Measurements from ENCODE around the gene SFT2D1.

DNA sequence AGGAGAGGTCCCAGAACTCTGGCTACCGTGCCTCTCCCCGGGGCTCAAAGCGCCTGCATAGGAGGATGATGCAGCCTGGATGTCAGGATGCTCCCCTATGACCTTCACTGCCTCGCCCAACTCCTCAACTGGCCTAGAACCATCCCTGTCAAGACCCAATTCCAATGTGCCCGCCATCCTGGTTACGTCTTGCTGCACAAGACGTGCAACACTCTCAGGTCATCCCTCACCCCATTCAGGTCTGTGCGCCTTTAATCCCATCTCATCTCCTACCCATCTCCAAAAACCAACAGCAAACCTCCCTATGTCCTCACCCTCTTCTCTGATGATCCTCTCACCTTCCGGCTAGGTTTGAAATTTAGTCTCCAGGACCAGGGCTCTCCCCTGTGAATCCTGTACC lies 3.5 kb downstream of the SFT2D1 start:
- TF ChIP-seq, protein P1, sequence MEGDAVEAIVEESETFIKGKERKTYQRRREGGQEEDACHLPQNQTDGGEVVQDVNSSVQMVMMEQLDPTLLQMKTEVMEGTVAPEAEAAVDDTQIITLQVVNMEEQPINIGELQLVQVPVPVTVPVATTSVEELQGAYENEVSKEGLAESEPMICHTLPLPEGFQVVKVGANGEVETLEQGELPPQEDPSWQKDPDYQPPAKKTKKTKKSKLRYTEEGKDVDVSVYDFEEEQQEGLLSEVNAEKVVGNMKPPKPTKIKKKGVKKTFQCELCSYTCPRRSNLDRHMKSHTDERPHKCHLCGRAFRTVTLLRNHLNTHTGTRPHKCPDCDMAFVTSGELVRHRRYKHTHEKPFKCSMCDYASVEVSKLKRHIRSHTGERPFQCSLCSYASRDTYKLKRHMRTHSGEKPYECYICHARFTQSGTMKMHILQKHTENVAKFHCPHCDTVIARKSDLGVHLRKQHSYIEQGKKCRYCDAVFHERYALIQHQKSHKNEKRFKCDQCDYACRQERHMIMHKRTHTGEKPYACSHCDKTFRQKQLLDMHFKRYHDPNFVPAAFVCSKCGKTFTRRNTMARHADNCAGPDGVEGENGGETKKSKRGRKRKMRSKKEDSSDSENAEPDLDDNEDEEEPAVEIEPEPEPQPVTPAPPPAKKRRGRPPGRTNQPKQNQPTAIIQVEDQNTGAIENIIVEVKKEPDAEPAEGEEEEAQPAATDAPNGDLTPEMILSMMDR (IDR thresholded peaks at IDR 0.05), result no peak
- TF ChIP-seq POLR2A (IDR thresholded peaks at IDR 0.05) (no peak), POLR2AphosphoS5 (IDR thresholded peaks at IDR 0.05) (no peak), EP300 (IDR thresholded peaks at IDR 0.05) (no peak)

Measured in stomach (tissue), 4 donors.